BJ (cell line): Measurements from ENCODE around the gene PRKAR1A. TPM values are rescaled to one million over a fixed set of nuclear protein-coding genes. Genes with fewer than 3 reads are reported as not detected.

Experiments used
- CTCF ChIA-PET: fragments of 350-600 bp; formaldehyde crosslinking; extraction: SDS; loops from one replicate; lab custom pipeline; 2021; ENCODE audit warnings: antibody characterized with exemption, inconsistent platforms; lab: Yijun Ruan, JAX
- POLR2A ChIA-PET: fragments of 300-600 bp; sonication (Branson Sonifier 250); formaldehyde crosslinking; extraction: SDS; loops from one replicate; lab custom pipeline; 2021; ENCODE audit warnings: antibody characterized with exemption; lab: Charles Lee
- DNase-seq: peaks from one replicate; pipeline ENCODE4 v3.0.0-alpha.2; 2011; ENCODE audit warnings: low read depth
- H3K27me3 ChIP-seq: 2 replicates; pipeline ENCODE4 v1.6.0; 2011; ENCODE audit warnings: low read length; ENCODE audit not compliant: control insufficient read depth, insufficient read depth
- H3K36me3 ChIP-seq: 2 replicates; pipeline ENCODE4 v1.5.1; 2011; ENCODE audit warnings: low read length; ENCODE audit not compliant: control insufficient read depth, insufficient read depth
- H3K4me3 ChIP-seq: 2 replicates; pipeline ENCODE4 v1.5.1; 2011; ENCODE audit warnings: low read depth, mild to moderate bottlenecking, control low read depth, low read length
- CTCF ChIP-seq: IDR thresholded peaks from 2 replicates; pipeline ENCODE4 v1.5.1; 2011; ENCODE audit warnings: low read depth, mild to moderate bottlenecking, control low read depth, inconsistent platforms, low read length, moderate library complexity; ENCODE audit not compliant: insufficient read depth
- polyA plus RNA-seq: library from polyadenylated mRNA; depleted of rRNA; stranded (reverse); fragments of >200 nt; gene quantifications from 2 replicates; pipeline ENCODE4 v1.2.3, GENCODE V29; 2011

PRKAR1A gene
- polyA plus RNA-seq, 1 experiment, result 228 TPM

- H3K27me3 ChIP-seq, result no peaks in the 10 kb centered on the region
- no peak for DNase-seq
- no peak overlapping the region for H3K4me3 ChIP-seq
- ChIA-PET POLR2A (no interaction called here), CTCF (no interaction called here)
- H3K36me3 ChIP-seq, result peaks cover 8% of the 10 kb centered on the region
- TF ChIP-seq CTCF, result no peak
Observed at GRCh38 chr17:68527314-68527713, 15.1 kb downstream of the PRKAR1A start.

- TF ChIP-seq CTCF, result no peak
- Histone ChIP-seq H3K27me3 (no peaks in the 10 kb centered on the region), H3K36me3 (peaks cover 12% of the 10 kb centered on the region), H3K4me3 (no peak overlapping the region)
- DNase-seq, result no peak
- POLR2A ChIA-PET, result no interaction called here
- CTCF ChIA-PET, result interaction anchor here (3.8 kb wide), 1 partner anchor 83 kb away, joined by 13 read pairs; no protein-coding TSS in a partner anchor
Observed at GRCh38 chr17:68531252-68531651, 19.0 kb downstream of the PRKAR1A start.

GRCh38 chr17:68532826-68533225 is 20.6 kb downstream of the PRKAR1A start:
- peaks cover 21% of the 10 kb centered on the region for H3K36me3 ChIP-seq
- H3K4me3 ChIP-seq, result no peak overlapping the region
- POLR2A ChIA-PET, result no interaction called here
- CTCF ChIA-PET, result interaction anchor here (0.5 to 3.8 kb wide), 11 partner anchors 9 to 239 kb away, joined by 3 to 13 read pairs (median 5); no protein-coding TSS in a partner anchor
- H3K27me3 ChIP-seq, result no peaks in the 10 kb centered on the region
- no peak for DNase-seq
- TF ChIP-seq CTCF, result no peak

GRCh38 chr17:68533887-68534694 is 21.9 kb downstream of the PRKAR1A start:
- no peak overlapping the region for H3K4me3 ChIP-seq
- ChIA-PET CTCF (interaction anchor here (1.0 to 1.7 kb wide), 17 partner anchors 11 to 237 kb away, joined by 3 to 18 read pairs (median 5); partner anchors contain the start of gene FAM20A), POLR2A (no interaction called here)
- peaks cover 25% of the 10 kb centered on the region for H3K36me3 ChIP-seq
- peak; percentile 21 for DNase-seq
- no peaks in the 10 kb centered on the region for H3K27me3 ChIP-seq
- TF ChIP-seq CTCF, result peak; percentile 51

- no peak for DNase-seq
- H3K4me3 ChIP-seq, result no peak overlapping the region
- CTCF ChIA-PET, result interaction anchor here (1.1 to 1.7 kb wide), 7 partner anchors 32 to 229 kb away, joined by 4 to 18 read pairs (median 6); partner anchors contain the start of gene FAM20A
- H3K27me3 ChIP-seq, result no peaks in the 10 kb centered on the region
- H3K36me3 ChIP-seq, result peaks cover 30% of the 10 kb centered on the region
- no peak for TF ChIP-seq CTCF
- POLR2A ChIA-PET, result no interaction called here
Observed at GRCh38 chr17:68534695-68535088, 22.5 kb downstream of the PRKAR1A start.
